Measurements from ENCODE around the gene XG. TPM values are rescaled to one million over a fixed set of nuclear protein-coding genes. Genes with fewer than 3 reads are reported as not detected.
A peak's percentile ranks its signal among the peaks of the same experiment; 100 is the strongest.

Gene XG
- total and polyA plus RNA-seq, 2 donors (not counting 3 experiments of a cell fraction or from before 2014, with no cell fraction given) = 0.10 TPM; not detected in 1

- Histone ChIP-seq H4K20me1 (replicated peaks; ENCODE audit: control insufficient read depth, extremely low read depth, insufficient read depth, low read length) (no peaks in the 10 kb centered on the region), H3K79me2 (ENCODE audit: control insufficient read depth, insufficient read depth, low read length) (no peaks in the 10 kb centered on the region), H2AFZ (ENCODE audit: low read depth, low read length) (no peak overlapping the region), H3K9me3 (replicated peaks; ENCODE audit: control insufficient read depth, insufficient read depth, low read length) (no peaks in the 10 kb centered on the region), H3K4me2 (ENCODE audit: insufficient read depth, low read length) (no peak overlapping the region), H3K4me1 (ENCODE audit: control insufficient read depth, extremely low read depth, insufficient read depth, low read length) (no peaks in the 10 kb centered on the region), H3K9me1 (replicated peaks; ENCODE audit: control insufficient read depth, extremely low read depth, insufficient read depth, low read length) (no peaks in the 10 kb centered on the region), H3K9ac (replicated peaks; ENCODE audit: extremely low read depth, insufficient read depth, low read length) (no peak overlapping the region), H3K36me3 (ENCODE audit: control insufficient read depth in 2 of 2, extremely low read depth in 1 of 2, insufficient read depth in 2 of 2, low read length in 2 of 2) (no peaks in the 10 kb centered on the region), H3K4me3 (replicated peaks in 1 of 3; ENCODE audit: insufficient read depth in 1 of 3, low read depth in 1 of 3, low read length in 3 of 3) (no peak overlapping the region), H3K27me3 (ENCODE audit: control insufficient read depth in 2 of 2, insufficient read depth in 2 of 2, low read length in 2 of 2) (peaks cover 0 to 2% of the 10 kb centered on the region in 2 experiments), H3K27ac (ENCODE audit: insufficient read depth, low read depth, low read length) (no peak overlapping the region)
- POLR2A ChIA-PET = no interaction called here
- peak; percentile 20 for DNase-seq (ENCODE audit: low read depth, low spot score)
- intact Hi-C loops (cut with micrococcal nuclease) = loop anchor here (1.0 kb wide), 1 partner anchor 175 kb away; no protein-coding TSS in a partner anchor
- peak; percentile 82 for FAIRE-seq
- TF ChIP-seq CTCF (IDR thresholded peaks at IDR 0.05; ENCODE audit: extremely low read depth in 1 of 2, insufficient read depth in 1 of 2, low read depth in 1 of 2, low read length in 2 of 2) (peak; percentile 6 to 29), GATA2 (IDR thresholded peaks at IDR 0.05; ENCODE audit: insufficient read depth, insufficient read length, low read depth, low read length) (no peak), POLR2AphosphoS5 (IDR thresholded peaks at IDR 0.05; ENCODE audit: insufficient read depth, low read depth, low read length) (no peak), MYC (IDR thresholded peaks at IDR 0.05; ENCODE audit: low read depth, low read length) (no peak), FOS (IDR thresholded peaks at IDR 0.05; ENCODE audit: borderline replicate concordance, insufficient read depth, low read length) (no peak), POLR2A (IDR thresholded peaks at IDR 0.05; ENCODE audit: low read depth, low read length) (no peak), JUN (IDR thresholded peaks at IDR 0.05; ENCODE audit: borderline replicate concordance, insufficient read depth, insufficient read length, low read depth) (no peak), MAX (IDR thresholded peaks at IDR 0.05; ENCODE audit: insufficient read depth, insufficient read length) (no peak), EZH2 (IDR thresholded peaks at IDR 0.05; ENCODE audit: borderline replicate concordance, low read depth, low read length, severe bottlenecking) (no peak)
- CTCF ChIA-PET = interaction anchor here (0.6 to 0.9 kb wide), 2 partner anchors 11 to 12 kb away, joined by 3 read pairs; no protein-coding TSS in a partner anchor
- dilution Hi-C loops (cut with MboI; ENCODE audit: extremely low pct_ligation_motif_present, low sequenced_read_pairs) = no loop called here
- no TSS peak for BruUV-seq (replicated peaks)
These were observed 67.7 kb downstream of the XG start for GRCh38 chrX:2819345-2820135.
